Karpas-422 (cell line): ENCODE data around the gene GLT1D1. TPM values are rescaled to one million over a fixed set of nuclear protein-coding genes. Genes with fewer than 3 reads are reported as not detected.

Experiments
- DNase-seq: peaks from one replicate; pipeline ENCODE4 v3.0.0-alpha.2; 2015
- H2AFZ ChIP-seq: fragments of 200-600 bp; sonication (generic); 2 replicates; pipeline ENCODE4 v1.6.1; 2014; ENCODE audit warnings: antibody characterized with exemption, low read length, mixed read lengths
- H3K27ac ChIP-seq: fragments of 200-600 bp; sonication (generic); 2 replicates; pipeline ENCODE4 v1.5.1; 2014; ENCODE audit warnings: mild to moderate bottlenecking, low read length, moderate library complexity
- H3K27me3 ChIP-seq: fragments of 200-600 bp; sonication (generic); 2 replicates; pipeline ENCODE4 v1.6.1; 2014; ENCODE audit warnings: low read length, mixed read lengths
- H3K36me3 ChIP-seq: fragments of 200-600 bp; sonication (generic); 2 replicates; pipeline ENCODE4 v1.6.1; 2014; ENCODE audit warnings: low read length, mixed read lengths; ENCODE audit not compliant: insufficient read depth
- H3K4me1 ChIP-seq: fragments of 200-600 bp; sonication (generic); 2 replicates; pipeline ENCODE4 v1.6.1; 2014; ENCODE audit warnings: mild to moderate bottlenecking, low read length, mixed read lengths
- H3K4me2 ChIP-seq: fragments of 200-600 bp; sonication (generic); 2 replicates; pipeline ENCODE4 v1.6.1; 2014; ENCODE audit warnings: low read length, low read depth, mild to moderate bottlenecking; ENCODE audit not compliant: poor library complexity, severe bottlenecking
- H3K4me3 ChIP-seq: fragments of 200-600 bp; sonication (generic); 2 replicates; pipeline ENCODE4 v1.5.1; 2014; ENCODE audit warnings: mild to moderate bottlenecking, antibody characterized with exemption, low read length, mixed read lengths
- H3K79me2 ChIP-seq: fragments of 200-600 bp; sonication (generic); 2 replicates; pipeline ENCODE4 v1.6.1; 2014; ENCODE audit warnings: mild to moderate bottlenecking, low read length, mixed read lengths
- H3K9ac ChIP-seq: fragments of 200-600 bp; sonication (generic); 2 replicates; pipeline ENCODE4 v1.6.0; 2014; ENCODE audit warnings: low read length
- H3K9me2 ChIP-seq: fragments of 200-600 bp; sonication (generic), shearing (Covaris generic); replicated peaks from 2 replicates; pipeline ENCODE4 v1.6.0; 2014; ENCODE audit warnings: mild to moderate bottlenecking, low read length, moderate library complexity; ENCODE audit not compliant: insufficient read depth
- H3K9me3 ChIP-seq: fragments of 300-700, 200-600 bp; sonication (generic); 2 replicates; pipeline ENCODE4 v1.6.1; 2014; ENCODE audit warnings: low read length, mixed read lengths
- H4K20me1 ChIP-seq: fragments of 200-600 bp; sonication (generic); 2 replicates; pipeline ENCODE4 v1.6.1; 2014; ENCODE audit warnings: mild to moderate bottlenecking, antibody characterized with exemption, low read length, low read depth; ENCODE audit not compliant: insufficient read depth
- total RNA-seq: library from RNA; depleted of rRNA; stranded (reverse); fragments of >200 nt; shearing (Covaris generic); gene quantifications from 2 replicates; pipeline ENCODE4 v1.2.3, GENCODE V29; 2014; ENCODE audit warnings: low replicate concordance

The GLT1D1 gene
- total RNA-seq, 1 experiment from 2014 or later = not detected

DNA sequence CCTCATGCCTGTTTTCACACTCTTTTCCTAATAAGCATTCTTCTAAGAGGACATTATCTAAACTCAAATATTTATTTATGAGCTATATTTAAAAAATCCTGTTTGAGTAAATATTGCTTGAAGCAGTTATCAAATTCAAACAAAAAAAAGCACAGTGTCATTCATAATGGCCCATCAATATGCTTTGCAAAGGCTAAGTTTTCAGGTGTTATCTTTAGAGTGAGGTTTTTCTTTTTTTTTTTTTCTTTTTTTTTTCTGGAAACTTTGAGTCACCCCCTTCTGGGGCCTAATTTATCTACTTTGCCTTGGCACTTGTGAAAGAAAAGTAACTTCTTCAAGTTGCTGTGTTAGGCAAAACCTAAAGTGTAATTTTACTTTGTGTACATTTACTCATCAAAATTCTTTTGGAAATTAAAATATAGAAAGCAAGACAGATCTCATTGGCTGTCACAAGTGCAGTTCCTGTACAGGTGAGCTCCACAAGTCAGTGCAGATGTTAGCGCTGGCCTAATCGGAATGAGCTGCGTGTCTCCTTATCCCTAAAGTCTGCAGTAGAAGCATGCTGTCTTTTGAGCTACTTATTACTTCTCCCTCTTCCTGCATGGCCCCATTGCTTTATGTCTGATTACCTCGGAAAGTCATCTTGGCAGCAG is 53.3 kb downstream of the GLT1D1 start:
- Histone ChIP-seq H3K36me3 (no peaks in the 10 kb centered on the region), H4K20me1 (no peaks in the 10 kb centered on the region), H3K27ac (no peak overlapping the region), H3K9ac (no peak overlapping the region), H2AFZ (no peak overlapping the region), H3K9me2 (no peaks in the 10 kb centered on the region), H3K4me1 (no peaks in the 10 kb centered on the region), H3K9me3 (no peaks in the 10 kb centered on the region), H3K79me2 (no peaks in the 10 kb centered on the region), H3K4me2 (no peak overlapping the region), H3K4me3 (no peak overlapping the region), H3K27me3 (no peaks in the 10 kb centered on the region)
- DNase-seq = no peak

DNA sequence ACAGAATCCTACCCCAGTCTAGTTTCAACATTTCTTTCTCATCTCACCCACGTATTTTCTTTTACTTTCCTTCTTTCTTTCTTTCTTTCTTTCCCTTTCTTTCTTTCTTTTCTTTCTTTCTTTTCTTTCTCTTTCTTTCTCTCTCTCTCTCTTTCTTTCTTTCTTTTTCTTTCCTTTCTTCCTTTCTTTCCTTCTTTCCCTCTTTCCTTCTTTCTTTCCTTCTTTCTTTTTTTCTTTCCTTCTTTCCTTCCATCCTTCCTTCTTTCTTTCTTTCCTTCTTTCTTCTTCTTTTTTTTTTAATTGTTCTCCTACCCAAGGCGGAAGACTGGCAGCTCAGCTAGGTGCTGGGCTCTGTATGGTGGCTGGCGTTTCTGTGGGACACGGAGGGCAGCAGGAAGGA is 55.0 kb downstream of the GLT1D1 start:
- Histone ChIP-seq H3K27me3 (no peaks in the 10 kb centered on the region), H3K9me3 (no peaks in the 10 kb centered on the region), H4K20me1 (no peaks in the 10 kb centered on the region), H3K4me1 (no peaks in the 10 kb centered on the region), H3K9me2 (no peaks in the 10 kb centered on the region), H3K9ac (no peak overlapping the region), H2AFZ (no peak overlapping the region), H3K4me3 (no peak overlapping the region), H3K4me2 (no peak overlapping the region), H3K27ac (no peak overlapping the region), H3K36me3 (no peaks in the 10 kb centered on the region), H3K79me2 (no peaks in the 10 kb centered on the region)
- DNase-seq = no peak

DNA sequence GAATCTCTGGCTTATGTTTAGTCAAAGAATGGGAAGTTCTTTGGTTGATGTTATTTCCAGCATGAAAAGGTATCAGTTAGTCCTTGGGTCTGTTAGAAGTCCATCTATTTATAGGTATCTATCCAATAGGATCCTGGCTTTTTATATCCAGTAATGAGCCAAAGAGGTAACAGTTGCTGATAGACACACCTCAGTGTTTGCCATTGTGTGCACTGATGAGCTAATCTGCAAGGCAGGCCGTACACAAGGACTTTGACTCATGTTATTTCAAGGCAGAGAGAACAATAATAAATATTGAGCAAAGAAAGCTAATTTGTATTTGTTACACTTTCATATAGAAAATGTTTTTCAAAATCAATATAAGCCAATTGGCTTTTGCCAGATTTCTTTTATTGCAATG is 56.4 kb downstream of the GLT1D1 start:
- Histone ChIP-seq H3K4me1 (no peaks in the 10 kb centered on the region), H2AFZ (no peak overlapping the region), H3K27ac (no peak overlapping the region), H3K9me2 (no peaks in the 10 kb centered on the region), H3K9ac (no peak overlapping the region), H3K79me2 (no peaks in the 10 kb centered on the region), H3K36me3 (no peaks in the 10 kb centered on the region), H3K4me3 (no peak overlapping the region), H3K4me2 (no peak overlapping the region), H4K20me1 (no peaks in the 10 kb centered on the region), H3K9me3 (no peaks in the 10 kb centered on the region), H3K27me3 (no peaks in the 10 kb centered on the region)
- no peak for DNase-seq

DNA sequence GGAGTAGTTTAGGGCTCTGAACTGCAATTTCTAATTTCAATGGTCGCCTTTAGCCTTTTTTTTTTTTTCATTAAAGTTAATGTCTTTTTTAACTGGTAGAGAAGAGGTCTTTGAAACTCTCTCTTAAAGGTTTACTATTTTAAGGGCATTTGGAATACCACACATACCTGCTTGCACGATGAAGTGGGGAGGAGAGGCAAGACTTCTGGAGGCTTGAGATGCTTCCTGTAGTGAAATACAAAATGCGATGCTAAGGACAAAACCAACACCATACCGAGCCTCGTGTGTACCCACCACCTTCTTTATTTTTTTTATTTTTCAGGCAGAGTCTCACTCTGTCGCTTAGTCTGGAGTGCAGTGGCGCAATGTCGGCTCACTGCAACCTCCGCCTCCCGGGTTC is 57.4 kb downstream of the GLT1D1 start:
- no peak overlapping the region for H3K27ac ChIP-seq
- H4K20me1 ChIP-seq = no peaks in the 10 kb centered on the region
- H3K9me2 ChIP-seq = no peaks in the 10 kb centered on the region
- no peaks in the 10 kb centered on the region for H3K27me3 ChIP-seq
- H3K36me3 ChIP-seq = no peaks in the 10 kb centered on the region
- H3K4me1 ChIP-seq = no peaks in the 10 kb centered on the region
- H3K79me2 ChIP-seq = no peaks in the 10 kb centered on the region
- H3K9ac ChIP-seq = no peak overlapping the region
- no peak for DNase-seq
- no peaks in the 10 kb centered on the region for H3K9me3 ChIP-seq
- no peak overlapping the region for H3K4me3 ChIP-seq
- H3K4me2 ChIP-seq = no peak overlapping the region
- H2AFZ ChIP-seq = no peak overlapping the region

DNA sequence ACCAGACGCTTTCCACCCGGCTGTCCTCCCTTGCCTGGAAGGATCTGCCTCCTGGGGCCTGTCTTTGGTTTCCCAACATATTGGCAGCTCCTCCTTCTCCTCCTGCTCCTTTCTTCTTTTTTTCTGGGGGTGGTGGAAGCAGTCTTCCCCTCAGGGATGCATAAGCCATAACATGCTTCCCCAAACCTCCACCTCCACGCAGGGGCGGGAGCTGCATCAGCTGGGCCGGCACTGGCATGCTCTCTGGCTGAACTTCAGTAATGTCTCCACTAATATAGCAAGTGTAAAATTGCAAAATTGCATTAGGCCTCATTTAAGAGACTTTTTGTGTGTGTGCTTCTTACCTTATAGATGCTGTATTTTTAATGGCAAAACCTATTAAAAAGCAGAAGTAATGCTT is 58.6 kb downstream of the GLT1D1 start:
- H3K27me3 ChIP-seq = no peaks in the 10 kb centered on the region
- H3K9me2 ChIP-seq = no peaks in the 10 kb centered on the region
- H3K4me3 ChIP-seq = no peak overlapping the region
- H3K9me3 ChIP-seq = no peaks in the 10 kb centered on the region
- H3K4me2 ChIP-seq = no peak overlapping the region
- H3K9ac ChIP-seq = no peak overlapping the region
- H3K27ac ChIP-seq = no peak overlapping the region
- no peaks in the 10 kb centered on the region for H4K20me1 ChIP-seq
- H2AFZ ChIP-seq = no peak overlapping the region
- H3K79me2 ChIP-seq = no peaks in the 10 kb centered on the region
- no peaks in the 10 kb centered on the region for H3K36me3 ChIP-seq
- H3K4me1 ChIP-seq = no peaks in the 10 kb centered on the region
- DNase-seq = no peak

DNA sequence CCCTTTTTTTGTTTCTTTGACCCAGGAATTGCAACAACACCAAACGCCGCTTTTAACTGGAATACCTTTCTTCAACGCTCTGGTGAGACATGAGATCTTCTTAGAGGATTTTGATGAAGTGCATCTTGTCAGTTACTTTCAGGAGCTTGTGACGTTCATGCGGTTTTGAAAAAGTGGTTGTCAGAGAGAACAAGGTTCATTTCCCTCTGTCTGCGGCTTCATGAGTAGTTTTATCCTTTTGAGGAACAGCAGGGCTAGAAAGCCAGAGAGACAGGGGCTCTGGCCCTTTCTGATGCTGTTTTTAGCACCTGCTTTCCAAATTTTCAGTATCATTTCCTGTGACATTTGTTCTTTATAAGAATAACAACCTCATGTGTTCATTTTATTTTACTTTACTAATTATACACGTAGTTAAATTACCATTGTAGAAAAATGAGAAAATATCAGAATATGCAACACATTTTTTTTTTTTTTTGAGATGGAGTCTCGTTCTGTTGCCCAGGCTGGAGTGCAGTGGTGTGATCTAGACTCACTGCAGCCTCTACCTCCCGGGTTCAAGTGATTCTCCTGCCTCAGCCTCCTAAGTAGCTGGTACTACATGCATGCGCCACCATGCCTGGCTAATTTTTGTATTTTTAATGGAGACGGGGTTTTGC is 61.8 kb downstream of the GLT1D1 start:
- Histone ChIP-seq H3K4me2 (no peak overlapping the region), H2AFZ (no peak overlapping the region), H3K9me2 (no peaks in the 10 kb centered on the region), H3K9me3 (no peaks in the 10 kb centered on the region), H3K9ac (no peak overlapping the region), H3K4me1 (no peaks in the 10 kb centered on the region), H4K20me1 (no peaks in the 10 kb centered on the region), H3K36me3 (no peaks in the 10 kb centered on the region), H3K4me3 (no peak overlapping the region), H3K27me3 (no peaks in the 10 kb centered on the region), H3K27ac (no peak overlapping the region), H3K79me2 (no peaks in the 10 kb centered on the region)
- no peak for DNase-seq

DNA sequence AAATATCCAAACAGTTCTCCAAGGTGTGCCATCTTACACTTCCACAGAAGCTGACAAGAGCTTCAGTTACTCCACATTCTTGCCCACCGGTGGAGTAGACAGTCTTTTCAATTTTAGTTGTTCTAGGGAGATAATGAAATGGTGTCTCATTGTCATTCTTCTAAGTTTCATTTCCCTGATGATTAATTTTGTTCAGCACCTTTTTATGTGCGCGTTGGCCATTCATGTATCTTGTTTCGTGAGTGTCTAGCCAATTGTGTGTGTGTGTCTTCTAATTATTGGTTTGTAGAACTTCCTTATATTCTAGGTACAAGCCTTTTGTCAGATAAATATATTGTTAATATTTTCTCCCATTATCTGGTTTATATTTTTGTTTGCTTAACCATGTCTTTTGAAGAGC is 63.1 kb downstream of the GLT1D1 start:
- Histone ChIP-seq H3K9ac (no peak overlapping the region), H4K20me1 (no peaks in the 10 kb centered on the region), H3K4me3 (no peak overlapping the region), H3K27ac (no peak overlapping the region), H2AFZ (no peak overlapping the region), H3K79me2 (no peaks in the 10 kb centered on the region), H3K36me3 (no peaks in the 10 kb centered on the region), H3K27me3 (no peaks in the 10 kb centered on the region), H3K9me3 (no peaks in the 10 kb centered on the region), H3K9me2 (no peaks in the 10 kb centered on the region), H3K4me2 (no peak overlapping the region), H3K4me1 (no peaks in the 10 kb centered on the region)
- DNase-seq = no peak

DNA sequence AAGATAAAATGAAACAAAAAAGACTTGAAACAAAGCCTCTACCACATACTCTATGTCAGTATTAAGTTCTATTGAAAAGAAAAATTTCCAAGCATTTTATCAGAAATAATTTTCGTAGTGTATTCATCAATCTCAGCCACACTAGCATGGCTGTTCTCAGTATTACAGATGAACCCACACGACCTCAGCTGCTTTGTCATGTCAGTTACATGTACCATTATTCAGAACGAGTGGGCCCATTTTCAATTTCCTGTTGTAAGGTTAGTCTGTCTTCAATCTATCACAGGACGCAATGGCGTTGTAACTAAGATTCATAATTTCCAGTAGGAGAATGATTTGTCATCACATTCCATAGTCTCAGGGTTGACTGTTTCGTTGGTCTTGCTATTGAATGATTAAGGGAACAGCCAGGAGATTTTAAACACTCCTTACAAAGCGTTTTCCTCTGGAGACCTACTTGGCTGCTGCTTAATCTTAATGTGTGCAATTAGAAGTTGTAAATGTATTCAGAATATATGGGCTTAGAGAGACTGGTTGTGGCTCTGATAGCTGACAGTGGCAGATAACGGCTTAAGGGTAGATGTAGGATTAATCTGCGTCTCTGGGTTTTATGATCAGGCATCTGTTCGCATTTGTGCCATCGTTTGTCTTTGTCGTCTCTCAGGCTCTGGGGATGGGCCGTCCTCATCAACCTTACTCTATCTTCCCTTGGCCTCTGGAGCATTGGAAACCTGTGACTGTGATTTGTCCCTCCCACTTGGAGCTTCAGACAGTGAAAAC is 65.4 kb downstream of the GLT1D1 start:
- Histone ChIP-seq H3K4me3 (no peak overlapping the region), H4K20me1 (no peaks in the 10 kb centered on the region), H3K36me3 (no peaks in the 10 kb centered on the region), H3K4me1 (no peaks in the 10 kb centered on the region), H3K4me2 (no peak overlapping the region), H3K79me2 (no peaks in the 10 kb centered on the region), H3K27me3 (no peaks in the 10 kb centered on the region), H2AFZ (no peak overlapping the region), H3K9ac (no peak overlapping the region), H3K27ac (no peak overlapping the region), H3K9me3 (no peaks in the 10 kb centered on the region), H3K9me2 (no peaks in the 10 kb centered on the region)
- no peak for DNase-seq
